Transverse colon (tissue), 4 donors: Measurements from ENCODE around the gene CDC14A.

Source experiments
- CTCF ChIP-seq, 5 experiments: fragments of 200-600 bp in 3 of 5; fragments of 450-650 bp in 2 of 5; sonication (generic) in 3 of 5; IDR thresholded peaks; 1 replicate in 2 of 5; 2 replicates in 3 of 5; pipeline ENCODE4 v1.5.1; 2016 to 2017; ENCODE audit warnings: antibody characterized with exemption in 5 of 5, inconsistent platforms in 3 of 5, mild to moderate bottlenecking in 2 of 5, moderate library complexity in 1 of 5
- EP300 ChIP-seq: sonication (generic); formaldehyde crosslinking; IDR thresholded peaks from one replicate; pipeline ENCODE4 v1.6.1; 2017; ENCODE audit warnings: antibody characterized with exemption, low read depth
- POLR2A ChIP-seq: fragments of 450-650 bp; IDR thresholded peaks from one replicate; pipeline ENCODE4 v1.6.1; 2016; ENCODE audit warnings: antibody characterized with exemption, mild to moderate bottlenecking, moderate library complexity
- POLR2AphosphoS5 ChIP-seq, 3 donors: sonication (generic); formaldehyde crosslinking; IDR thresholded peaks; one replicate each; pipeline ENCODE4 v1.6.1; 2016; ENCODE audit warnings: antibody characterized with exemption in 3 of 3

GRCh38 chr1:100346387-100346786 is 5.9 kb upstream of the CDC14A start:
- TF ChIP-seq CTCF (IDR thresholded peaks at IDR 0.05) (no peak), POLR2A (no peak), POLR2AphosphoS5 (IDR thresholded peaks at IDR 0.05) (no peak), EP300 (no peak)
